Inferior parietal cortex (tissue), 1 donor: Measurements from ENCODE around the gene TNFRSF14.
"Not testable (repeated sequence)": the region's sequence is repeated elsewhere in the genome, so short reads cannot be mapped to it uniquely, and the experiment has no call there.

Experiments used
- DNase-seq: peaks from one replicate; pipeline ENCODE4 v3.0.0-alpha.2; 2016; ENCODE audit errors: extremely low spot score

Gene TNFRSF14

GRCh38 chr1:2553076-2553475, 3.1 kb upstream of the TNFRSF14 start:
- not testable (repeated sequence) for DNase-seq

GRCh38 chr1:2553871-2554620, 2.1 kb upstream of the TNFRSF14 start:
- DNase-seq = no peak

DNA sequence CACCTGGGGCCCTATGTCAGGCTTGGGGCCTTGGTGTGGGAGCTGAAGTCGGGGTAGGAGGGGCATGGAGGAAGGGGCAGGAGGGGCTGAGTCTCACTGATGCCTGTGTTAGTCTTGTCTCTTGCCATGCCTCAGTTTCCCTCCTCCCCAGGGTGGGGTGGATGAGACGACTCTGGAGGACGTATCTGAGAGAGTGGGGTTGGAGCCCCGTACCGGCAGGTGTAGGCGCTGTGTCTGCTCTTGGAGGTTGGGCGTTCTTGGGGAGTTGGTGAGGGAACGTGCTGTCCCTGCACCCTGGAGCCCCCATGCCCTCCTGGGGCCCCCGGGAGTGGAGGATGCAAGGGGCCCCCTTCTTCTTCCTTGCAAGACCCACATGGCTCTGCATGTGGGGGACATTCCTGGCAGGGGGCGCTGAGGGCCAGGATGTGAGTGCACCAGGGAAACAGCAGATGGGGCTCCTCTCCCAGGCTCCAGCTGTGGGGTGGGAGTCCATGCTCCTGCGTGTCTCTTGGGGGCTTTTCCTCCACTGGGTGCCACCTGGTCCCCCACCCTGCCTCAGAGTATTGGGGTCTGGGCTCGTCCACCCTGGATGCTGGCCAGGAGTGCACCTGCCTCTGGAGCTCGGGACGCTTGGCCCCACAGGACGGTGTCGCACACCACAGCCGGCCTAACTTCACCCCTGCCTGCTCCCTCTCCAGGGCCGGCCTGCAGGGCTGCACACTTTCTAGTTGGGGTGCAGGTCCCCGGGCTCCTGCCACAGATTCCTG, 1.4 kb upstream of the TNFRSF14 start:
- no peak for DNase-seq

DNA sequence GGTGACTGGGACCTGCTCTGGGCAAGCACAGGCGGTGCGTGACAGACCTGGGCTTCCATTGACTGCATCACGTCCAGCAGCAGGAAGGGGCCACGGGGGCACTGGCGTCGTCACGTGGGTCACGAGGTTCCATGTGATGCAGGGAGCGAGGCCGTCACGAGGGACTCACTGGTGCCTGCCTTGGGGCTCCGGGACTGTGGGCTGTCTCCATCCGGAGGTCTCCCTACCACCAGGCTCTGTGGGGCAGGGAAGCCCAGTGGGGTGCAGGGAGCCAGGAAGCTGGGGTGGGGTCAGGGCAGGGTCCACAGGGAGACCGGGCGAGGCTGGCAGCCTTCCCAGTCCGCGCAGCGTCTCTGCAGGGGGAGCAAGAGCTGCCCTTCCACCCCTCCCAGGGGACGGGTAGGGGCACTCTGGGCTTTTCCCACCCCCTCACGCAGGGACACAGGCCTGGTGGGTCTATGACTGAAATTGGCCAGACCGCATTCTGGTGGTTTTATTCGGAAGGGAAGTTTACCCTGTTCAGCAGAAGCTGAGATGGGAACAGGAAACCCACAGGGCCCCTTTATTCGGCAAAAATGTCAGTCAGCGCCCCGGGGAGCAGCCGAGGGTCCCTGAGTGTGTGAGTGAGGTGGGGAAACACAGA, 416 bp upstream of the TNFRSF14 start:
- no peak for DNase-seq

DNA sequence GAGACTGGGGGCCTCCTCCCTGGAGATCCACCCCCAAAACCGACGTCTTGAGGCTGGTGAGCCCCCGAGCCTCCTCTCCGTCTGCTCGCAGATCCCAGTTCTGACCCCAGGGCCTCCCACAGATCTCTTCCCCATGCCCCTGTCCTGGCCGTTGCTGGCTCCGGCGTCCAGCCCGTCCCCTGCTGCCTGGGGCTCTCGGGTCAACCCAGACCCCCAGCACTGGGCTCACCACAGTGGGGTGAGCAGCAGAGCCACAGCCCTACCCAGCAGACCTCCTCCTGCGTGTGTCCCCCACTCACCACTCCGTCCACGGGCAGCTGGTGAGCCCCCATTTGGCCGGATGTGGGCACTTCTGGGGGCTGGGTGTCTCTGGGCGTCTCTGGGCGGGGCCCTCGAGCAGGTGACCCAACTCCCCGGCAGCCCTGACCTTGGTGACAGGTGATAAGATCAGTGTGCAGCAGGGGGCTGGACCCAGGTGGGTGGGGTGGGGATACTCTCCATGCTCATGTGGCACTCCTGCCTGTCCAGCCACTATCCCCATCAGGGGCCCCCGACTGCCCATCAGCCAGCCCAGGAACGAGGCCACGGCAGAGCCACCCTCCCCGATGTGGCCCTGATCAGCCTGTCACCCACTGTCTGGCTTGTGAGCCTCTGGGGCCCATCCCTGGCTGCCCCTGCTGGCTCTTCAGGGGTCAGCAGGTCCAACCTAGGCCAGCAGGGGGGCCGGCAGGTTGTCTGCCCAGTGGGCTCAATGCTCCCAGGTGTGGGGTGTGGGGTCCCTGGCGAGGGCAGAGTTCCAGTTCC, 709 bp downstream of the TNFRSF14 start:
- no peak for DNase-seq

DNA sequence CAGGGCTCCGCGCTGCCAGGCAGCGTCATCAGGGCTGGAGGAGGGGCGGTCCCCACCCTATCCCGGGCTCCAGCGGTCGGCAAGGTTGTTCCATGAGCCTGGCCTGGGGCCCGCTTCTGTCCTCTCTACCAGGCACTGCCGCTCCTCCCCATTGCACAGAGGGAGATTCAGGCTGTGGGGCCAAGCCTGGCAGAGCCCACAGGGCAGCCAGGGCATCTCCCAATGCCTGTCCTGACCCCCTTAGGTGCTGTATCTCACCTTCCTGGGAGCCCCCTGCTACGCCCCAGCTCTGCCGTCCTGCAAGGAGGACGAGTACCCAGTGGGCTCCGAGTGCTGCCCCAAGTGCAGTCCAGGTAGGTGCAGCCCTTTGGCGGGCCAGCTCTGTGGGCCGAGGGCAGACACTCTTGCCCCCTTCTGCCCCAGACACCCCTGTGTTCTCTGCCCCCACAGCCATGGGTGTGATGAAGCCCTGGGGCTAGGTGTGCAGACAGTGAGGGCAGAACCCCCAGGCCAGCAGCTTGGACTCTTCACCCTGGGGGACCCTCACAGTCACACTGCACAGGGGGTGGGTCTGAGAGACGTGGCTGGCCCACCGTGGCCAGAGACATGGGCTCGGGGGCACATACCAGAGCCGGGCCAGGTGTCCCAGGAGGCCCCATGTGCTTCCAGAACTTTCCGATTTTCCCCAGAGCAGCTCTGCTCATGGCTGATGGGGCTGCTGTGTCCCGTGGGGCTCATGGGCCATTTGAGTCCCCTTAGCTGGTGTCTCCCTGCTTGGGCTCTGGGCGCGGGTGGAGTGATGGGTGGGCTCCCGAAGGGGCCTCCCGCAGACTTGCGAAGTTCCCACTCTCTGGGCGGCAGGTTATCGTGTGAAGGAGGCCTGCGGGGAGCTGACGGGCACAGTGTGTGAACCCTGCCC, 1.6 kb downstream of the TNFRSF14 start:
- no peak for DNase-seq

DNA sequence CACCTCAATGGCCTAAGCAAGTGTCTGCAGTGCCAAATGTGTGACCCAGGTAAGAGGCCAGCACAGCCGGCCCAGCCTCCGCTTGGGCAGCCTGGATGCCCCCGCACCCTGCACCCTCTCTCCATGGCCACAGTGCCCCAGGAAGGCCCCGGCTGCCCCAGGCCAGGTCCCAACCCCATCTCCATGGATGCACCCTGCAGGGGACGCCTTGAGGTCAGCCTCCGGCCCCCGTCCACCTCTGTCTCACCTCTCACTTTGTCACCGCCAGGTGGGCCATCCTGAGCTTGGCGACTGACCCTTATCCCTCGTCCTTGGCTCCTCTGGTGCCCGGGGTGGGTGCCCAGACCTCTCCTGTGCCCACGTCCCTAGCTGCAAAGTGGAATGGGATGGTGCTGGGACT, 2.2 kb downstream of the TNFRSF14 start:
- DNase-seq = no peak

GRCh38 chr1:2558861-2559260, 2.7 kb downstream of the TNFRSF14 start:
- no peak for DNase-seq

GRCh38 chr1:2559509-2560298, 3.5 kb downstream of the TNFRSF14 start:
- no peak for DNase-seq

- no peak for DNase-seq
These were observed 4.3 kb downstream of the TNFRSF14 start for GRCh38 chr1:2560299-2561073.

- DNase-seq = no peak
These were observed 5.3 kb downstream of the TNFRSF14 start for GRCh38 chr1:2561446-2561845.

- no peak for DNase-seq
These were observed 6.0 kb downstream of the TNFRSF14 start for GRCh38 chr1:2561898-2562895.

DNA sequence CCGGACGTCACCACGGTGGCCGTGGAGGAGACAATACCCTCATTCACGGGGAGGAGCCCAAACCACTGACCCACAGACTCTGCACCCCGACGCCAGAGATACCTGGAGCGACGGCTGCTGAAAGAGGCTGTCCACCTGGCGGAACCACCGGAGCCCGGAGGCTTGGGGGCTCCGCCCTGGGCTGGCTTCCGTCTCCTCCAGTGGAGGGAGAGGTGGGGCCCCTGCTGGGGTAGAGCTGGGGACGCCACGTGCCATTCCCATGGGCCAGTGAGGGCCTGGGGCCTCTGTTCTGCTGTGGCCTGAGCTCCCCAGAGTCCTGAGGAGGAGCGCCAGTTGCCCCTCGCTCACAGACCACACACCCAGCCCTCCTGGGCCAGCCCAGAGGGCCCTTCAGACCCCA, 7.0 kb downstream of the TNFRSF14 start:
- DNase-seq = no peak

GRCh38 chr1:2564006-2564814, 8.0 kb downstream of the TNFRSF14 start:
- no peak for DNase-seq

GRCh38 chr1:2564815-2565374, 8.7 kb downstream of the TNFRSF14 start:
- no peak for DNase-seq

DNA sequence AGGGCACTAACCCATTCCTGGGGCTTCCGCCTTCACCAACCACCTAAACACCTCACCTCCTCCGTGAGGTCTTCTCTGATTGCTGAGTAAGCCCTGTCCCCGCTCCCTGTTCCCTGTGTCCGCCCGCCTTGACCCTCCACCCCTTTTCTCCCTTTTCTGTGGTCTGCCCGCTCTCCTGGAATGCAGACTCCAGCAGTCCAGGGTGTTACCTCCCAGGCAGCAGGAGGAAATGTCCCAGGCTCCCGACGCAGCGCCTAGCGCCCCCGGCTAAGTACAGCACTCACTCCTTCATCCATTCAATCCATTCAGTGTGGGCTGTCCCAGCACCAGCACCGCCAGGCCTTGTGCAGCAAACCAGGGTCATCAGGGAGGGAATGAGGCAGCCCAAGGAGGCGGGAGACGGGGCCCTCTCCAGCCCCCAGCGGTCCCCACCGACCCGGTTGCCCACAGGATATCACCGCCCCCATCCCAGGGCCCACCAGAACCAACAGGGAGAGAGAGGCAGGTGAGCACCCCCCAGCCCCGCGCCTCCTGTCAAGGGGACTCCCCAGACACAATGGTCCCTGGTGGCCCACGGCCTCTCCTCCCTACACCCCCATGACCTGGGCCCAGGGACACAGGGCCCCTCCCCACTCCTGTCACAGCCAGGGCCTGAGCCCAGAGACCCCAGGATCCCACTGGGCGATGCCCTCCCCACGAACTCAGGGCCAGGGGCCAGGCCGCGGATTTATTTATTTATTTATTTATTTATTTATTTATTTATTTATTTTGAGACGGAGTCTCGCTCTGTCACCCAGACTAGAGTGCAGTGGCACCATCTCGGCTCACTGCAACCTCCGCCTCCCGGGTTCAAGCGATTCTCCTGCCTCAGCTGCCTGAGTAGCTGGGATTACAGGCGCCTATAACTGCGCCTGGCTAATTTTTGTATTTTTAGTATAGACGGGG, 10.2 kb downstream of the TNFRSF14 start:
- no peak for DNase-seq
